SK-N-SH (cell line): ENCODE measurements around the gene HS3ST5. TPM values are rescaled to one million over a fixed set of nuclear protein-coding genes. Genes with fewer than 3 reads are reported as not detected.

Experiments used
- CTCF ChIA-PET: fragments of 300-600, 350-600 bp; formaldehyde crosslinking; extraction: SDS; loops from one replicate; lab custom pipeline; 2021; lab: Yijun Ruan, JAX
- POLR2A ChIA-PET: fragments of 350-600 bp; sonication (Branson Sonifier 250); formaldehyde crosslinking; extraction: SDS; loops from one replicate; lab custom pipeline; 2020; ENCODE audit warnings: antibody characterized with exemption, inconsistent platforms; lab: Yijun Ruan, JAX
- DNase-seq: peaks from one replicate; pipeline ENCODE4 v3.0.0; 2012
- H2AFZ ChIP-seq: fragments of 200-600 bp; sonication (generic); 2 replicates; pipeline ENCODE4 v1.8.1; 2016; ENCODE audit warnings: antibody characterized with exemption, mild to moderate bottlenecking, low read depth
- H3F3A ChIP-seq: fragments of 200-600 bp; sonication (generic); replicated peaks from 2 replicates; pipeline ENCODE3; 2016; ENCODE audit warnings: antibody characterized with exemption, mild to moderate bottlenecking; ENCODE audit not compliant: insufficient read depth
- H3K27ac ChIP-seq, 2 experiments: fragments of 200-500 bp in 1 of 2; fragments of 200-600 bp in 1 of 2; sonication (Bioruptor generic) in 1 of 2; sonication (generic), shearing (Covaris generic) in 1 of 2; 2 replicates each; pipeline versions ENCODE4 v1.5.1 to v1.6.1; 2014 to 2016; ENCODE audit warnings: low read depth in 2 of 2, inconsistent platforms in 1 of 2, low read length in 1 of 2, mild to moderate bottlenecking in 1 of 2, mixed read lengths in 1 of 2
- H3K27me3 ChIP-seq: fragments of 200-600 bp; sonication (generic), shearing (Covaris generic); 2 replicates; pipeline ENCODE4 v1.6.1; 2016; ENCODE audit warnings: mixed run types; ENCODE audit not compliant: insufficient read depth
- H3K36me3 ChIP-seq, 2 experiments: fragments of 200-500 bp in 1 of 2; fragments of 200-600 bp in 1 of 2; sonication (Bioruptor generic) in 1 of 2; sonication (generic) in 1 of 2; replicated peaks in 1 of 2; 2 replicates each; pipeline versions ENCODE3 to v1.5.1; 2014 to 2016; ENCODE audit warnings: low read length in 1 of 2, mild to moderate bottlenecking in 1 of 2; ENCODE audit not compliant: insufficient read depth in 2 of 2, control insufficient read depth in 1 of 2
- H3K4me1 ChIP-seq, 2 experiments: fragments of 200-500 bp in 1 of 2; fragments of 200-600 bp in 1 of 2; sonication (Bioruptor generic) in 1 of 2; sonication (generic), shearing (Covaris generic) in 1 of 2; 2 replicates each; pipeline versions ENCODE4 v1.5.1 to v1.6.1; 2014 to 2016; ENCODE audit warnings: low read depth in 1 of 2, low read length in 1 of 2, mixed run types in 1 of 2; ENCODE audit not compliant: insufficient read depth in 2 of 2, control insufficient read depth in 1 of 2
- H3K4me2 ChIP-seq: fragments of 200-600 bp; sonication (generic), shearing (Covaris generic); 2 replicates; pipeline ENCODE4 v1.6.1; 2017; ENCODE audit warnings: mixed run types
- H3K4me3 ChIP-seq, 2 experiments: fragments of 200-500 bp in 1 of 2; fragments of 200-600 bp in 1 of 2; sonication (Bioruptor generic) in 1 of 2; sonication (generic), shearing (Covaris generic) in 1 of 2; 2 replicates each; pipeline versions ENCODE4 v1.5.1 to v1.8.1; 2014 to 2016; ENCODE audit warnings: low read depth in 2 of 2, inconsistent platforms in 1 of 2, low read length in 1 of 2, mild to moderate bottlenecking in 1 of 2, mixed read lengths in 1 of 2, moderate library complexity in 1 of 2
- H3K79me2 ChIP-seq: fragments of 200-600 bp; sonication (generic); 2 replicates; pipeline ENCODE4 v1.8.1; 2017; ENCODE audit warnings: mild to moderate bottlenecking; ENCODE audit not compliant: insufficient read depth
- H3K9ac ChIP-seq: fragments of 200-600 bp; sonication (generic); 2 replicates; pipeline ENCODE4 v1.6.1; 2017; ENCODE audit warnings: mixed run types
- H3K9me2 ChIP-seq: fragments of 200-600 bp; sonication (generic); 2 replicates; pipeline ENCODE4 v1.6.1; 2017; ENCODE audit warnings: mixed run types
- H3K9me3 ChIP-seq: fragments of 200-600 bp; sonication (generic); 2 replicates; pipeline ENCODE4 v1.6.1; 2017; ENCODE audit warnings: mixed run types, mild to moderate bottlenecking, moderate library complexity
- H4K20me1 ChIP-seq: fragments of 200-600 bp; sonication (generic); 2 replicates; pipeline ENCODE4 v1.6.1; 2017; ENCODE audit warnings: mild to moderate bottlenecking, mixed run types; ENCODE audit not compliant: insufficient read depth
- EP300 ChIP-seq, 2 experiments: IDR thresholded peaks; 2 replicates each; pipeline versions ENCODE4 v1.4.0 to v1.6.1; 2012; ENCODE audit warnings: borderline replicate concordance in 1 of 2, low read depth in 1 of 2, low read length in 1 of 2
- EZH2phosphoT487 ChIP-seq: fragments of 200-600 bp; sonication (generic); IDR thresholded peaks from 2 replicates; pipeline ENCODE4 v1.6.1; 2017; ENCODE audit warnings: low read depth, mixed run types, mild to moderate bottlenecking, antibody characterized with exemption, moderate library complexity, borderline replicate concordance
- GABPA ChIP-seq: IDR thresholded peaks from 2 replicates; pipeline ENCODE4 v1.4.0; 2012; ENCODE audit warnings: low read depth, mild to moderate bottlenecking
- IRF3 ChIP-seq: fragments of 150-350 bp; IDR thresholded peaks from 2 replicates; pipeline ENCODE4 v1.6.1; 2016; ENCODE audit warnings: mild to moderate bottlenecking, low read depth, low read length
- MXI1 ChIP-seq: IDR thresholded peaks from 2 replicates; pipeline ENCODE4 v1.6.1; 2012; ENCODE audit warnings: mild to moderate bottlenecking, low read depth, low read length, improper control_type of control experiment
- NRF1 ChIP-seq: IDR thresholded peaks from 2 replicates; pipeline ENCODE4 v1.6.1; 2012; ENCODE audit warnings: low read depth, mild to moderate bottlenecking, low read length
- RAD21 ChIP-seq: IDR thresholded peaks from 2 replicates; pipeline ENCODE4 v1.6.1; 2012; ENCODE audit warnings: mild to moderate bottlenecking, low read length
- REST ChIP-seq: IDR thresholded peaks from 2 replicates; pipeline ENCODE4 v1.6.1; 2012; ENCODE audit warnings: mild to moderate bottlenecking, low read depth, low read length, moderate library complexity
- RFX5 ChIP-seq: IDR thresholded peaks from 2 replicates; pipeline ENCODE4 v1.6.1; 2012; ENCODE audit warnings: mild to moderate bottlenecking, improper control_type of control experiment, low read length
- TCF12 ChIP-seq: IDR thresholded peaks from 2 replicates; pipeline ENCODE4 v1.4.0; 2012
- TEAD4 ChIP-seq: IDR thresholded peaks from 2 replicates; pipeline ENCODE4 v1.4.0; 2012; ENCODE audit warnings: mild to moderate bottlenecking, borderline replicate concordance; ENCODE audit not compliant: insufficient read depth
- USF1 ChIP-seq: IDR thresholded peaks from 2 replicates; pipeline ENCODE4 v1.4.0; 2012; ENCODE audit warnings: low read depth, borderline replicate concordance
- YY1 ChIP-seq: IDR thresholded peaks from 2 replicates; pipeline ENCODE4 v1.4.0; 2012; ENCODE audit warnings: low read depth, mild to moderate bottlenecking
- ZBTB33 ChIP-seq: IDR thresholded peaks from 2 replicates; pipeline ENCODE4 v1.4.0; 2012; ENCODE audit warnings: low read depth, borderline replicate concordance
- WGBS: methylation state at CpG from one replicate; pipeline ENCODE4 v1.1.6; 2017; ENCODE audit warnings: low lambda C conversion rate; 5-methylcytosine and 5-hydroxymethylcytosine counted together
- polyA plus RNA-seq, 3 experiments: library from polyadenylated mRNA; depleted of rRNA; stranded (reverse); fragments of >200 nt; gene quantifications; 2 replicates each; pipeline ENCODE4 v1.2.3, GENCODE V29; 2012

The HS3ST5 gene
- polyA plus RNA-seq, 1 of the 3 experiments (the other 2 are of a cell fraction) = 0.02 TPM

- TF ChIP-seq IRF3 (no peak), NRF1 (no peak)
Observed at GRCh38 chr6:114377881-114378280, 35.1 kb upstream of the HS3ST5 start (continued).

- no peaks in the 10 kb centered on the region for H3K9me3 ChIP-seq
- H3K79me2 ChIP-seq = no peaks in the 10 kb centered on the region
- no peak overlapping the region for H3K4me3 ChIP-seq
- no peak overlapping the region for H3K4me2 ChIP-seq
- no peaks in the 10 kb centered on the region for H3K4me1 ChIP-seq
- no peak overlapping the region for H2AFZ ChIP-seq
- H3K9me2 ChIP-seq = no peaks in the 10 kb centered on the region
- H3K27me3 ChIP-seq = no peaks in the 10 kb centered on the region
- no peaks in the 10 kb centered on the region for H3F3A ChIP-seq
- ChIA-PET POLR2A (no interaction called here), CTCF (no interaction called here)
- H3K9ac ChIP-seq = no peak overlapping the region
- TF ChIP-seq ZBTB33 (no peak), TEAD4 (no peak), YY1 (no peak), MXI1 (no peak), GABPA (no peak)
- WGBS = 47% methylated on average over 2 of the region's 2 CpGs
- no peaks in the 10 kb centered on the region for H4K20me1 ChIP-seq
- no peak overlapping the region for H3K27ac ChIP-seq
- no peak for DNase-seq
- H3K36me3 ChIP-seq = no peaks in the 10 kb centered on the region
Observed at GRCh38 chr6:114376611-114377175, 33.9 kb upstream of the HS3ST5 start.

- H3F3A ChIP-seq = no peaks in the 10 kb centered on the region
- H3K4me1 ChIP-seq = no peaks in the 10 kb centered on the region
- H3K36me3 ChIP-seq = no peaks in the 10 kb centered on the region
- H4K20me1 ChIP-seq = no peaks in the 10 kb centered on the region
- POLR2A ChIA-PET = no interaction called here
- H2AFZ ChIP-seq = no peak overlapping the region
- H3K27me3 ChIP-seq = no peaks in the 10 kb centered on the region
- CTCF ChIA-PET = no interaction called here
- no peaks in the 10 kb centered on the region for H3K79me2 ChIP-seq
- no peaks in the 10 kb centered on the region for H3K9me3 ChIP-seq
- H3K27ac ChIP-seq = no peak overlapping the region
- DNase-seq = no peak
- H3K4me2 ChIP-seq = no peak overlapping the region
- 21% methylated on average over 1 of the region's 1 CpG for WGBS
- H3K4me3 ChIP-seq = no peak overlapping the region
- no peaks in the 10 kb centered on the region for H3K9me2 ChIP-seq
- H3K9ac ChIP-seq = no peak overlapping the region
- TF ChIP-seq TCF12 = no peak
- TF ChIP-seq EP300 (IDR thresholded peaks at IDR 0.05; ENCODE audit: borderline replicate concordance in 1 of 2, low read depth in 1 of 2, low read length in 1 of 2) = no peak
- TF ChIP-seq EZH2phosphoT487 = no peak
- no peak for TF ChIP-seq RFX5
- no peak for TF ChIP-seq GABPA
- no peak for TF ChIP-seq ZBTB33
- no peak for TF ChIP-seq RAD21
- TF ChIP-seq TEAD4 = no peak
- no peak for TF ChIP-seq REST
- TF ChIP-seq USF1 = no peak
Observed at GRCh38 chr6:114375541-114376192, 32.8 kb upstream of the HS3ST5 start.
